NCI-H2107 treated with DMSO at 0.1 percent for 48 hours (cell line): ENCODE data around the gene CEP63.

Experiments used
- DNase-seq: peaks from one replicate; lab custom pipeline; 2025; ENCODE audit not compliant: unreplicated experiment; lab: John Stamatoyannopoulos, UW

CEP63 gene

GRCh38 chr3:134607054-134608022 is 121.5 kb downstream of the CEP63 start:
- no peak for DNase-seq

GRCh38 chr3:134608023-134608770 is 122.3 kb downstream of the CEP63 start:
- DNase-seq, result no peak

GRCh38 chr3:134608771-134609435 is 123.0 kb downstream of the CEP63 start:
- no peak for DNase-seq

GRCh38 chr3:134609821-134610431 is 124.1 kb downstream of the CEP63 start:
- DNase-seq, result no peak

GRCh38 chr3:134610432-134611385 is 124.9 kb downstream of the CEP63 start:
- DNase-seq, result no peak

- DNase-seq, result no peak
These were observed 125.7 kb downstream of the CEP63 start for GRCh38 chr3:134611516-134611915.

GRCh38 chr3:134613006-134613520 is 127.2 kb downstream of the CEP63 start:
- no peak for DNase-seq

GRCh38 chr3:134614955-134615354 is 129.1 kb downstream of the CEP63 start:
- no peak for DNase-seq

GRCh38 chr3:134615743-134616142 is 129.9 kb downstream of the CEP63 start:
- no peak for DNase-seq

- no peak for DNase-seq
These were observed 132.0 kb downstream of the CEP63 start for GRCh38 chr3:134617608-134618477.

GRCh38 chr3:134618478-134619300 is 132.8 kb downstream of the CEP63 start:
- no peak for DNase-seq

- no peak for DNase-seq
These were observed 133.4 kb downstream of the CEP63 start for GRCh38 chr3:134619301-134619615.

- DNase-seq, result no peak
These were observed 134.1 kb downstream of the CEP63 start for GRCh38 chr3:134619884-134620445.

- DNase-seq, result no peak
These were observed 134.7 kb downstream of the CEP63 start for GRCh38 chr3:134620476-134621115.

GRCh38 chr3:134621854-134622253 is 136.0 kb downstream of the CEP63 start:
- DNase-seq, result no peak

- no peak for DNase-seq
These were observed 137.0 kb downstream of the CEP63 start for GRCh38 chr3:134622806-134623365.
